DND-41 (cell line): ENCODE data around the gene CDS2.
"Not testable (repeated sequence)": the region's sequence is repeated elsewhere in the genome, so short reads cannot be mapped to it uniquely, and the experiment has no call there.

Experiments used
- ATAC-seq: fragments of 200-7000 bp; cut with Tn5 transposase; 3 replicates; pipeline ENCODE4 v1.9.1; 2021; ENCODE audit warnings: low read depth; ENCODE audit not compliant: insufficient read depth
- DNase-seq: peaks from one replicate; pipeline ENCODE4 v3.0.0-alpha.2; 2020
- H2AFZ ChIP-seq: 2 replicates; pipeline ENCODE4 v1.6.0; 2012; ENCODE audit warnings: low read depth, low read length
- H3K27ac ChIP-seq: 2 replicates; pipeline ENCODE4 v1.5.1; 2012; ENCODE audit warnings: low read length, inconsistent platforms
- H3K27me3 ChIP-seq: fragments of 200-600 bp; sonication (generic); 2 replicates; pipeline ENCODE4 v1.6.0; 2012; ENCODE audit warnings: low read length, mild to moderate bottlenecking, inconsistent platforms; ENCODE audit not compliant: insufficient read depth, poor library complexity
- H3K36me3 ChIP-seq: 2 replicates; pipeline ENCODE4 v1.5.1; 2012; ENCODE audit warnings: low read length, inconsistent platforms; ENCODE audit not compliant: insufficient read depth
- H3K4me1 ChIP-seq: 2 replicates; pipeline ENCODE4 v1.5.1; 2012; ENCODE audit warnings: mild to moderate bottlenecking, low read length; ENCODE audit not compliant: insufficient read depth
- H3K4me2 ChIP-seq: 2 replicates; pipeline ENCODE4 v1.6.0; 2012; ENCODE audit warnings: mild to moderate bottlenecking, moderate library complexity, low read length, inconsistent platforms; ENCODE audit not compliant: insufficient read depth
- H3K4me3 ChIP-seq, 2 experiments: fragments of 200-600 bp in 1 of 2; shearing (Covaris generic) in 1 of 2; 2 replicates each; pipeline ENCODE4 v1.5.1; 2012 to 2016; ENCODE audit warnings: inconsistent platforms in 2 of 2, low read length in 2 of 2, mild to moderate bottlenecking in 2 of 2, low read depth in 1 of 2, moderate library complexity in 1 of 2
- H3K79me2 ChIP-seq: 2 replicates; pipeline ENCODE4 v1.6.0; 2012; ENCODE audit warnings: low read length, inconsistent platforms; ENCODE audit not compliant: insufficient read depth
- H3K9ac ChIP-seq: 2 replicates; pipeline ENCODE4 v1.6.0; 2012; ENCODE audit warnings: low read depth, mild to moderate bottlenecking, inconsistent platforms, low read length, moderate library complexity
- H3K9me3 ChIP-seq: 2 replicates; pipeline ENCODE4 v1.5.1; 2012; ENCODE audit warnings: low read length, moderate library complexity, mild to moderate bottlenecking, inconsistent platforms; ENCODE audit not compliant: insufficient read depth, severe bottlenecking
- H4K20me1 ChIP-seq: 2 replicates; pipeline ENCODE4 v1.6.0; 2012; ENCODE audit warnings: low read length; ENCODE audit not compliant: insufficient read depth
- EZH2 ChIP-seq: IDR thresholded peaks from 3 replicates; pipeline ENCODE4 v1.6.1; 2012; ENCODE audit warnings: borderline replicate concordance, low read depth, mild to moderate bottlenecking, moderate library complexity, low read length, inconsistent platforms; ENCODE audit not compliant: severe bottlenecking
- TF ChIP-seq, protein P1 (sequence below): IDR thresholded peaks from 2 replicates; pipeline ENCODE4 v1.5.1; 2012; ENCODE audit warnings: borderline replicate concordance, low read length, moderate library complexity, mild to moderate bottlenecking; ENCODE audit not compliant: poor library complexity, severe bottlenecking; ENCODE audit errors: extremely low read depth

The CDS2 gene

DNA sequence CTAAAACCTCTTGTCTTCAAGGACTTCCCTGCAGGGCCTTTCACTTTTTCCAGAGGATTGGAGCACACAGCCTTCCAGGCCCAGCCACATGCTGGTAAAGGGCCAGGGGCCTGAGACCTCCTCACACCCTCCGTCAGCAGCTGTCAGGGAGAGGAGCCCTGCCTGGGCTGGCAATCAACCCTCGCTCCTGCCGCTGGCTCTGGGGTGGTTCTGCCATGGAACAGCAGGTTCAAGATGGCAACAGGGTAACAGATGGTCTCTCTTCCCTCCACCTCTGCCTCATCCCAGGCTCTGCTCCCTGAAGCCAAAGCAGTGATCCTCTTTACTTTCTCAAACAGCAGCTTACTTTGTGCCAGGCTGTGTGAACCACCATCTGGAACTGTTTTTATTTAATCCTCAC is 30.9 kb upstream of the CDS2 start:
- Histone ChIP-seq H4K20me1 (no peaks in the 10 kb centered on the region; the same call in 1 of the 2 replicates), H3K4me1 (no peaks in the 10 kb centered on the region), H3K4me3 (no peak overlapping the region), H3K9ac (no peak overlapping the region), H3K27ac (no peak overlapping the region), H3K27me3 (no peaks in the 10 kb centered on the region), H3K36me3 (peaks cover 50% of the 10 kb centered on the region), H2AFZ (no peak overlapping the region), H3K4me2 (no peak overlapping the region), H3K79me2 (no peaks in the 10 kb centered on the region), H3K9me3 (no peaks in the 10 kb centered on the region)
- DNase-seq (no peak), ATAC-seq (no peak)
- TF ChIP-seq EZH2 = no peak
- TF ChIP-seq, protein P1, sequence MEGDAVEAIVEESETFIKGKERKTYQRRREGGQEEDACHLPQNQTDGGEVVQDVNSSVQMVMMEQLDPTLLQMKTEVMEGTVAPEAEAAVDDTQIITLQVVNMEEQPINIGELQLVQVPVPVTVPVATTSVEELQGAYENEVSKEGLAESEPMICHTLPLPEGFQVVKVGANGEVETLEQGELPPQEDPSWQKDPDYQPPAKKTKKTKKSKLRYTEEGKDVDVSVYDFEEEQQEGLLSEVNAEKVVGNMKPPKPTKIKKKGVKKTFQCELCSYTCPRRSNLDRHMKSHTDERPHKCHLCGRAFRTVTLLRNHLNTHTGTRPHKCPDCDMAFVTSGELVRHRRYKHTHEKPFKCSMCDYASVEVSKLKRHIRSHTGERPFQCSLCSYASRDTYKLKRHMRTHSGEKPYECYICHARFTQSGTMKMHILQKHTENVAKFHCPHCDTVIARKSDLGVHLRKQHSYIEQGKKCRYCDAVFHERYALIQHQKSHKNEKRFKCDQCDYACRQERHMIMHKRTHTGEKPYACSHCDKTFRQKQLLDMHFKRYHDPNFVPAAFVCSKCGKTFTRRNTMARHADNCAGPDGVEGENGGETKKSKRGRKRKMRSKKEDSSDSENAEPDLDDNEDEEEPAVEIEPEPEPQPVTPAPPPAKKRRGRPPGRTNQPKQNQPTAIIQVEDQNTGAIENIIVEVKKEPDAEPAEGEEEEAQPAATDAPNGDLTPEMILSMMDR = no peak

DNA sequence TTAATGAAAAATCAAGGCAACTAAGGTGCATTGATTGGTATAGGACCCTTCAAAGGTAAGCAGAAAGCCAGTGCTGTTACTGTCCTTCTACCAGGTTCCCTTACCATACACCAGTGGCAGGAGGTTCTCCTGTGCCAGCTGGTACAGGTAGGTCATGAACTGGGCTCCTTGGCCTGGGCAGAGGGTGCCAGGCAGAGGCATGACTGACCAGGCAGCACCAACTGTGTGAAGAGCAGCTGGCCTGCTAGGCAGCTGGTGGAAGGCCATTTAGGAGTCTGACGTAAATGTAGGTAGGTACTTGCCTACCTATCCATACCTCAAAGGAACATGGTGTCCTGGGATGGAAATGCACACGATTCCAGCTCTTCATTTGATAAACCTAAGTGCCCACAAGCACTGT is 30.3 kb upstream of the CDS2 start:
- DNase-seq (no peak), ATAC-seq (no peak)

DNA sequence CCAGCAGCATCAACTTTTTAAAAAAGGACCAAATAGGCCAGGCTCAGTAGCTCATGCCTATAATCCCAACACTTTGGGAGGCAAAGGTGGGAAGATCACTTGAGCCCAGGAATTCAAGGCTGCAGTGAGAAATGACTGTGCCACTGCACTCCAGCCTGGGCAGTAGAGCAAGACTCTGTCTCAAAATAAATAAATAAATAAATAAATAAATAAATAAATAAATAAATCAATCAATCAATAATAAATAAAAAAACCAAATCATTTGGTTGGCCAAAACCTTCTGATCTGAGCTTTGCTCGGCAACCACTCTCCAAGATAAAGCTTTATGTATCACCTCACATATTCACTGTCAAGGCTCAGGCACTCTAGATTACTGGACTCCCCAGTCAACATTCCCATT is 27.8 kb upstream of the CDS2 start:
- H3K79me2 ChIP-seq, H2AFZ ChIP-seq, ATAC-seq, H3K4me3 ChIP-seq, H3K9ac ChIP-seq, H3K4me1 ChIP-seq, H3K27me3 ChIP-seq, H3K27ac ChIP-seq, H3K4me2 ChIP-seq, H4K20me1 ChIP-seq, H3K9me3 ChIP-seq, DNase-seq: not testable (repeated sequence)
- peaks cover 76% of the 10 kb centered on the region for H3K36me3 ChIP-seq

More for the DNA sequence above, 30.3 kb upstream of the CDS2 start:
- no peak for TF ChIP-seq EZH2
- TF ChIP-seq, protein P1 = no peak
- Histone ChIP-seq H3K27ac (no peak overlapping the region), H3K79me2 (no peaks in the 10 kb centered on the region), H3K4me2 (no peak overlapping the region), H3K9me3 (no peaks in the 10 kb centered on the region), H2AFZ (no peak overlapping the region), H3K27me3 (no peaks in the 10 kb centered on the region), H3K4me3 (no peak overlapping the region), H4K20me1 (no peaks in the 10 kb centered on the region; the same call in 1 of the 2 replicates), H3K4me1 (no peaks in the 10 kb centered on the region), H3K9ac (no peak overlapping the region), H3K36me3 (peaks cover 56% of the 10 kb centered on the region)

DNA sequence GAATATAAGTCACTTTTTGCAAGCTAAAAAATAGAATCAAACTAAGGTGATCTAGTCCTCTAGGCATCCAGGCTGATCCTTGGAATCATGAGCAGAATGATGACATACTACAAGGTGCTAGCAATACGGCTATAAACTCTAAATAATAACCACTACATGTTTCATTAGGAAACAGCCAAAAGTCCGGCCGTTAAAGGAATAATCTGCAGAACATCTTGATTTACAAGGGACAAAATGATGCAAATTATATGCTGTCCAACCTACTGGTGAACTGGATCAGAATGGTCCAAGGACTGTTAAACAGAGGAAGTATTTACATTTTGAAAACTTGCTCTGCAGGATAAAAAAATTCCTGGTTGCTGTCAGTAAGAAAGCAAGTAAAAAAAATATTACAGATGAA is 26.9 kb upstream of the CDS2 start:
- not testable (repeated sequence) for H3K9me3 ChIP-seq
- H3K36me3 ChIP-seq = peaks cover 85% of the 10 kb centered on the region

More for the DNA sequence above, 26.9 kb upstream of the CDS2 start:
- H3K4me2 ChIP-seq, DNase-seq, H4K20me1 ChIP-seq, H3K9ac ChIP-seq, ATAC-seq, H3K4me1 ChIP-seq, H3K27ac ChIP-seq, H2AFZ ChIP-seq, H3K27me3 ChIP-seq, H3K4me3 ChIP-seq, H3K79me2 ChIP-seq: not testable (repeated sequence)
